Measurements from ENCODE around the gene LIPE.

The LIPE gene

GRCh38 chr19:42442833-42443232, 15.6 kb upstream of the LIPE start, which contains the start of gene CXCL17:
Gene CXCL17, minus strand, starts transcription at chr19:42442946. Its CDS starts 114 bp downstream, at chr19:42442832.
- no peaks in the 10 kb centered on the region for H3K36me3 ChIP-seq (ENCODE audit: control insufficient read depth, insufficient read depth, low read length)
- no peak within 1 kb of the TSS for H3K4me3 ChIP-seq (ENCODE audit: low read depth, low read length)
- no peak within 1 kb of the TSS for H3K9ac ChIP-seq (ENCODE audit: low read depth, low read length)
- H3K27me3 ChIP-seq (ENCODE audit: control insufficient read depth, insufficient read depth, low read length), result peaks cover 8% of the 10 kb centered on the region
- peaks cover 7% of the 10 kb centered on the region for H3K4me1 ChIP-seq (ENCODE audit: control insufficient read depth, insufficient read depth, low read length)
- no peaks in the 10 kb centered on the region for H3K9me3 ChIP-seq (ENCODE audit: control insufficient read depth, insufficient read depth, low read length)

- Histone ChIP-seq H3K36me3 (ENCODE audit: control insufficient read depth, insufficient read depth, low read length) (no peaks in the 10 kb centered on the region), H3K4me3 (ENCODE audit: low read depth, low read length) (no peak overlapping the region), H3K9ac (ENCODE audit: low read depth, low read length) (no peak overlapping the region), H3K4me1 (ENCODE audit: control insufficient read depth, insufficient read depth, low read length) (peaks cover 7% of the 10 kb centered on the region), H3K27me3 (ENCODE audit: control insufficient read depth, insufficient read depth, low read length) (peaks cover 10% of the 10 kb centered on the region), H3K9me3 (ENCODE audit: control insufficient read depth, insufficient read depth, low read length) (no peaks in the 10 kb centered on the region)
These were observed 13.9 kb upstream of the LIPE start for GRCh38 chr19:42441049-42441445.

- Histone ChIP-seq H3K9me3 (ENCODE audit: control insufficient read depth, insufficient read depth, low read length) (no peaks in the 10 kb centered on the region), H3K4me3 (ENCODE audit: low read depth, low read length) (no peak overlapping the region), H3K9ac (ENCODE audit: low read depth, low read length) (no peak overlapping the region), H3K36me3 (ENCODE audit: control insufficient read depth, insufficient read depth, low read length) (no peaks in the 10 kb centered on the region), H3K27me3 (ENCODE audit: control insufficient read depth, insufficient read depth, low read length) (peaks cover 10% of the 10 kb centered on the region), H3K4me1 (ENCODE audit: control insufficient read depth, insufficient read depth, low read length) (peaks cover 7% of the 10 kb centered on the region)
These were observed 13.3 kb upstream of the LIPE start for GRCh38 chr19:42440357-42441048.

GRCh38 chr19:42436006-42436405, 8.8 kb upstream of the LIPE start:
- Histone ChIP-seq H3K36me3 (ENCODE audit: control insufficient read depth, insufficient read depth, low read length) (no peaks in the 10 kb centered on the region), H3K9ac (ENCODE audit: low read depth, low read length) (no peak overlapping the region), H3K4me3 (ENCODE audit: low read depth, low read length) (no peak overlapping the region), H3K4me1 (ENCODE audit: control insufficient read depth, insufficient read depth, low read length) (peaks cover 2% of the 10 kb centered on the region), H3K27me3 (ENCODE audit: control insufficient read depth, insufficient read depth, low read length) (peaks cover 2% of the 10 kb centered on the region), H3K9me3 (ENCODE audit: control insufficient read depth, insufficient read depth, low read length) (no peaks in the 10 kb centered on the region)

- no peaks in the 10 kb centered on the region for H3K36me3 ChIP-seq (ENCODE audit: control insufficient read depth, insufficient read depth, low read length)
- peaks cover 2% of the 10 kb centered on the region for H3K4me1 ChIP-seq (ENCODE audit: control insufficient read depth, insufficient read depth, low read length)
- H3K4me3 ChIP-seq (ENCODE audit: low read depth, low read length), result no peak overlapping the region
- H3K27me3 ChIP-seq (ENCODE audit: control insufficient read depth, insufficient read depth, low read length), result peaks cover 2% of the 10 kb centered on the region
- no peaks in the 10 kb centered on the region for H3K9me3 ChIP-seq (ENCODE audit: control insufficient read depth, insufficient read depth, low read length)
- no peak overlapping the region for H3K9ac ChIP-seq (ENCODE audit: low read depth, low read length)
These were observed 8.1 kb upstream of the LIPE start for GRCh38 chr19:42435316-42435715.

GRCh38 chr19:42433503-42434260, 6.5 kb upstream of the LIPE start:
- peaks cover 2% of the 10 kb centered on the region for H3K27me3 ChIP-seq (ENCODE audit: control insufficient read depth, insufficient read depth, low read length)
- H3K9ac ChIP-seq (ENCODE audit: low read depth, low read length), result no peak overlapping the region
- no peaks in the 10 kb centered on the region for H3K36me3 ChIP-seq (ENCODE audit: control insufficient read depth, insufficient read depth, low read length)
- peaks cover 2% of the 10 kb centered on the region for H3K4me1 ChIP-seq (ENCODE audit: control insufficient read depth, insufficient read depth, low read length)
- H3K4me3 ChIP-seq (ENCODE audit: low read depth, low read length), result no peak overlapping the region
- no peaks in the 10 kb centered on the region for H3K9me3 ChIP-seq (ENCODE audit: control insufficient read depth, insufficient read depth, low read length)

GRCh38 chr19:42431486-42431885, 4.3 kb upstream of the LIPE start:
- peaks cover 2% of the 10 kb centered on the region for H3K4me1 ChIP-seq (ENCODE audit: control insufficient read depth, insufficient read depth, low read length)
- H3K9me3 ChIP-seq (ENCODE audit: control insufficient read depth, insufficient read depth, low read length), result no peaks in the 10 kb centered on the region
- no peak overlapping the region for H3K4me3 ChIP-seq (ENCODE audit: low read depth, low read length)
- no peak overlapping the region for H3K9ac ChIP-seq (ENCODE audit: low read depth, low read length)
- H3K27me3 ChIP-seq (ENCODE audit: control insufficient read depth, insufficient read depth, low read length), result peaks cover 13% of the 10 kb centered on the region
- H3K36me3 ChIP-seq (ENCODE audit: control insufficient read depth, insufficient read depth, low read length), result no peaks in the 10 kb centered on the region

- Histone ChIP-seq H3K4me3 (ENCODE audit: low read depth, low read length) (no peak overlapping the region), H3K36me3 (ENCODE audit: control insufficient read depth, insufficient read depth, low read length) (no peaks in the 10 kb centered on the region), H3K9me3 (ENCODE audit: control insufficient read depth, insufficient read depth, low read length) (no peaks in the 10 kb centered on the region), H3K4me1 (ENCODE audit: control insufficient read depth, insufficient read depth, low read length) (peaks cover 7% of the 10 kb centered on the region), H3K9ac (ENCODE audit: low read depth, low read length) (no peak overlapping the region), H3K27me3 (ENCODE audit: control insufficient read depth, insufficient read depth, low read length) (peaks cover 33% of the 10 kb centered on the region)
These were observed 1.5 kb upstream of the LIPE start for GRCh38 chr19:42428676-42429075.

GRCh38 chr19:42426643-42427042, 545 bp downstream of the LIPE start:
- peaks cover 46% of the 10 kb centered on the region for H3K27me3 ChIP-seq (ENCODE audit: control insufficient read depth, insufficient read depth, low read length)

GRCh38 chr19:42424712-42425131, 2.5 kb downstream of the LIPE start:
- peaks cover 56% of the 10 kb centered on the region for H3K27me3 ChIP-seq (ENCODE audit: control insufficient read depth, insufficient read depth, low read length)
- H3K4me1 ChIP-seq (ENCODE audit: control insufficient read depth, insufficient read depth, low read length), result peaks cover 11% of the 10 kb centered on the region

More at GRCh38 chr19:42426643-42427042, 545 bp downstream of the LIPE start:
- Histone ChIP-seq H3K9me3 (ENCODE audit: control insufficient read depth, insufficient read depth, low read length) (no peaks in the 10 kb centered on the region), H3K4me3 (ENCODE audit: low read depth, low read length) (no peak overlapping the region), H3K9ac (ENCODE audit: low read depth, low read length) (no peak overlapping the region), H3K4me1 (ENCODE audit: control insufficient read depth, insufficient read depth, low read length) (peaks cover 11% of the 10 kb centered on the region), H3K36me3 (ENCODE audit: control insufficient read depth, insufficient read depth, low read length) (no peaks in the 10 kb centered on the region)

GRCh38 chr19:42424345-42424707, 2.9 kb downstream of the LIPE start:
- H3K4me1 ChIP-seq (ENCODE audit: control insufficient read depth, insufficient read depth, low read length), result peaks cover 11% of the 10 kb centered on the region
- no peak overlapping the region for H3K4me3 ChIP-seq (ENCODE audit: low read depth, low read length)
- H3K36me3 ChIP-seq (ENCODE audit: control insufficient read depth, insufficient read depth, low read length), result no peaks in the 10 kb centered on the region
- no peaks in the 10 kb centered on the region for H3K9me3 ChIP-seq (ENCODE audit: control insufficient read depth, insufficient read depth, low read length)
- no peak overlapping the region for H3K9ac ChIP-seq (ENCODE audit: low read depth, low read length)
- H3K27me3 ChIP-seq (ENCODE audit: control insufficient read depth, insufficient read depth, low read length), result peaks cover 56% of the 10 kb centered on the region

More at GRCh38 chr19:42424712-42425131, 2.5 kb downstream of the LIPE start:
- Histone ChIP-seq H3K4me3 (ENCODE audit: low read depth, low read length) (no peak overlapping the region), H3K9ac (ENCODE audit: low read depth, low read length) (no peak overlapping the region), H3K36me3 (ENCODE audit: control insufficient read depth, insufficient read depth, low read length) (no peaks in the 10 kb centered on the region), H3K9me3 (ENCODE audit: control insufficient read depth, insufficient read depth, low read length) (no peaks in the 10 kb centered on the region)
